Left lung (tissue), 10 donors: Measurements from ENCODE around the gene AK8. TPM values are rescaled to one million over a fixed set of nuclear protein-coding genes. Genes with fewer than 3 reads are reported as not detected.

Experiments used
- ATAC-seq: fragments of 200-7000 bp; cut with Tn5 transposase; one replicate; pipeline ENCODE4 v1.9.1; 2020; ENCODE audit warnings: moderate library complexity
- DNase-seq, 4 donors: peaks; one replicate each; pipeline ENCODE4 v3.0.0-alpha.2; 2013 to 2020
- H3K27ac ChIP-seq, 2 donors: fragments of 200-600 bp; sonication (generic) in 1 of 2; one replicate each; pipeline versions ENCODE4 v1.5.0 to v1.8.0; 2020 to 2021
- H3K27me3 ChIP-seq, 2 donors: fragments of 200-600 bp; sonication (generic) in 1 of 2; one replicate each; pipeline versions ENCODE4 v1.5.0 to v1.8.0; 2020 to 2021
- H3K36me3 ChIP-seq, 2 donors: fragments of 200-600 bp; sonication (generic) in 1 of 2; one replicate each; pipeline versions ENCODE4 v1.5.0 to v1.8.0; 2020 to 2021
- H3K4me1 ChIP-seq, 2 donors: fragments of 200-600 bp; one replicate each; pipeline ENCODE4 v1.8.0; 2021
- H3K4me3 ChIP-seq, 2 donors: fragments of 200-600 bp; sonication (generic) in 1 of 2; one replicate each; pipeline versions ENCODE4 v1.5.0 to v1.8.0; 2020 to 2021; ENCODE audit warnings: mild to moderate bottlenecking in 1 of 2
- H3K9me3 ChIP-seq, 2 donors: fragments of 200-600 bp; sonication (generic) in 1 of 2; one replicate each; pipeline versions ENCODE4 v1.5.0 to v1.8.0; 2020 to 2021
- CTCF ChIP-seq, 2 donors: fragments of 200-600 bp; sonication (generic) in 1 of 2; IDR thresholded peaks; one replicate each; pipeline versions ENCODE4 v1.5.0 to v1.8.0; 2021; ENCODE audit warnings: antibody characterized with exemption in 2 of 2
- intact Hi-C, 2 donors: fragments of 100-400 bp; cut with DNase I; formaldehyde crosslinking; loops; one replicate each; pipeline versions ENCODE4 v1.11.2 to v1.14.2; 2022
- polyA plus RNA-seq, 6 donors: library from polyadenylated mRNA; unstranded; fragments of 120-200 nt; gene quantifications; one replicate each; pipeline ENCODE4 v1.2.1, GENCODE V29; 2013; ENCODE audit not compliant: insufficient read length in 6 of 6
- total RNA-seq, 2 donors: library from RNA; stranded (reverse); fragmentation: NEBNext Ultra II Directional; extraction: Animal tissue kit (Norgen Biotek cat#: 25700); gene quantifications; one replicate each; pipeline ENCODE4 v1.2.1, GENCODE V29; 2021
- donor health status: DM: no; HTN: yes; CAD: no.
- donor health status: DM: no; HTN: no; CAD: no.

The AK8 gene
- total and polyA plus RNA-seq, 8 donors: 0.55 to 3.6 (median 2.4) TPM

- TF ChIP-seq CTCF (IDR thresholded peaks at IDR 0.05): no peak
- no peak overlapping the region for H3K27ac ChIP-seq
- intact Hi-C loops: loop anchor here in 1 of 2 donors (10.0 kb wide), 1 partner anchor 280 kb away; no protein-coding TSS in a partner anchor
- H3K4me3 ChIP-seq: no peak overlapping the region
- no peaks in the 10 kb centered on the region for H3K36me3 ChIP-seq
- peaks cover 0 to 29% of the 10 kb centered on the region in 2 donors for H3K27me3 ChIP-seq
- H3K4me1 ChIP-seq: peaks cover 0 to 2% of the 10 kb centered on the region in 2 donors
- H3K9me3 ChIP-seq: no peaks in the 10 kb centered on the region
- DNase-seq: no peak
- ATAC-seq: no peak
These were observed 83.2 kb downstream of the AK8 start for GRCh38 chr9:132794730-132795380.

GRCh38 chr9:132793606-132794580, 84.2 kb downstream of the AK8 start:
- no peak for TF ChIP-seq CTCF (IDR thresholded peaks at IDR 0.05)
- intact Hi-C loops: loop anchor here in 1 of 2 donors (10.0 kb wide), 1 partner anchor 279 kb away; no protein-coding TSS in a partner anchor
- ATAC-seq: no peak
- no peak overlapping the region for H3K27ac ChIP-seq
- H3K4me1 ChIP-seq: no peaks in the 10 kb centered on the region
- no peaks in the 10 kb centered on the region for H3K36me3 ChIP-seq
- no peaks in the 10 kb centered on the region for H3K9me3 ChIP-seq
- DNase-seq: no peak
- H3K4me3 ChIP-seq: no peak overlapping the region
- H3K27me3 ChIP-seq: peaks cover 0 to 19% of the 10 kb centered on the region in 2 donors

- no peak for DNase-seq
- ATAC-seq: no peak
- H3K27ac ChIP-seq: no peak overlapping the region
- no peaks in the 10 kb centered on the region for H3K4me1 ChIP-seq
- no peak overlapping the region for H3K4me3 ChIP-seq
- intact Hi-C loops: loop anchor here in 1 of 2 donors (10.0 kb wide), 1 partner anchor 278 kb away; no protein-coding TSS in a partner anchor
- no peak for TF ChIP-seq CTCF (IDR thresholded peaks at IDR 0.05)
- peaks cover 0 to 2% of the 10 kb centered on the region in 2 donors for H3K9me3 ChIP-seq
- H3K36me3 ChIP-seq: no peaks in the 10 kb centered on the region
- peaks cover 0 to 10% of the 10 kb centered on the region in 2 donors for H3K27me3 ChIP-seq
These were observed 85.5 kb downstream of the AK8 start for GRCh38 chr9:132792547-132792946.

GRCh38 chr9:132791699-132792240, 86.3 kb downstream of the AK8 start:
- H3K9me3 ChIP-seq: peaks cover 0 to 2% of the 10 kb centered on the region in 2 donors
- intact Hi-C loops: loop anchor here in 1 of 2 donors (10.0 kb wide), 1 partner anchor 277 kb away; no protein-coding TSS in a partner anchor
- no peak overlapping the region for H3K27ac ChIP-seq
- DNase-seq: no peak
- no peaks in the 10 kb centered on the region for H3K4me1 ChIP-seq
- TF ChIP-seq CTCF (IDR thresholded peaks at IDR 0.05): no peak
- no peaks in the 10 kb centered on the region for H3K36me3 ChIP-seq
- no peak overlapping the region for H3K4me3 ChIP-seq
- ATAC-seq: no peak
- H3K27me3 ChIP-seq: peaks cover 0 to 10% of the 10 kb centered on the region in 2 donors
